A549 (cell line): ENCODE results near the gene SMIM44.

Experiments
- EP300 ChIP-seq, 2 experiments: fragments of >200 bp; sonication (Bioruptor Twin); formaldehyde crosslinking; IDR thresholded peaks; 2 replicates in 1 of 2; 3 replicates in 1 of 2; pipeline ENCODE4 v1.6.1; 2016 to 2017
- ESRRA ChIP-seq: fragments of 150-350 bp; IDR thresholded peaks from 2 replicates; pipeline ENCODE4 v1.6.1; 2014; ENCODE audit warnings: mild to moderate bottlenecking, low read length, borderline replicate concordance
- POLR2A ChIP-seq: IDR thresholded peaks from 2 replicates; pipeline ENCODE4 v1.6.1; 2012; ENCODE audit warnings: mild to moderate bottlenecking, low read length
- RAD21 ChIP-seq, 2 experiments: fragments of >200 bp in 1 of 2; sonication (Bioruptor Twin) in 1 of 2; formaldehyde crosslinking in 1 of 2; IDR thresholded peaks in 1 of 2; conservative IDR thresholded peaks in 1 of 2; 2 replicates in 1 of 2; 3 replicates in 1 of 2; pipeline ENCODE4 v1.6.1; 2012 to 2018; ENCODE audit warnings: inconsistent platforms in 1 of 2
- RNF2 ChIP-seq: fragments of 200-600 bp; sonication (generic); IDR thresholded peaks from 2 replicates; pipeline ENCODE4 v1.6.1; 2016; ENCODE audit warnings: low read depth, mild to moderate bottlenecking, antibody characterized with exemption, moderate library complexity, borderline replicate concordance
- SMC3 ChIP-seq: fragments of >200 bp; sonication (Bioruptor Twin); formaldehyde crosslinking; IDR thresholded peaks from 3 replicates; pipeline ENCODE4 v1.6.1; 2018; ENCODE audit warnings: inconsistent platforms
- ZNF302 ChIP-seq: fragments of 250-450 bp; sonication (Bioruptor Pico); IDR thresholded peaks from 2 replicates; pipeline ENCODE4 v1.9.0; 2021; ENCODE audit warnings: inconsistent platforms, mild to moderate bottlenecking, moderate library complexity
- TF ChIP-seq, protein P1 (sequence below): fragments of >200 bp; sonication (Bioruptor Twin); formaldehyde crosslinking; IDR thresholded peaks from 3 replicates; pipeline ENCODE4 v1.5.1; 2016
- TF ChIP-seq, protein P2 (sequence below): fragments of >200 bp; sonication (Bioruptor Twin); formaldehyde crosslinking; IDR thresholded peaks from 3 replicates; pipeline ENCODE4 v1.6.1; 2016

DNA sequence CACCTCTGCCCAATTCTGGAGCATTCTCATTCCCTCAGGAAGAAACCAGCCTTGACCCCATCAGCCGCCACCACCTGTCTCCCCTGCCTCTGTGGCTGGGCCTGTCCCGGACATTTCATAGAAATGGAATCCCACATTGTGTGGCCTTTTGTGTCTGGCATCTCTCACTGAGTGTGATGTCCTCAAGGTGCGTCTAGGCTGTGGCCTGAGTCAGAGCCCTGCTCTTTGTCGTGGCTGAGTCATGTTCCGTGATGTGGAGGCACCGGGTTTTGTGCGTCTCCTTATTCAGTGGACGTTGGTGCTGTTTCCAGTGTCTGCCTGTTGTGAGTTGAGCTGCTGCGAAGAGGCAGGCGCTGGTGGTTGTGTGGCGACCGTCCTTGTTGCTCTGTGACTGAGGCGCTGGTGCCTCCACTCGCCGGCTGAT is 26.3 kb upstream of the SMIM44 start:
- no peak for TF ChIP-seq RAD21 (conservative IDR thresholded peaks at IDR 0.05 in 1 of 2, IDR thresholded peaks at IDR 0.05 in 1 of 2)
- no peak for TF ChIP-seq EP300 (IDR thresholded peaks at IDR 0.05)
- TF ChIP-seq, protein P1, sequence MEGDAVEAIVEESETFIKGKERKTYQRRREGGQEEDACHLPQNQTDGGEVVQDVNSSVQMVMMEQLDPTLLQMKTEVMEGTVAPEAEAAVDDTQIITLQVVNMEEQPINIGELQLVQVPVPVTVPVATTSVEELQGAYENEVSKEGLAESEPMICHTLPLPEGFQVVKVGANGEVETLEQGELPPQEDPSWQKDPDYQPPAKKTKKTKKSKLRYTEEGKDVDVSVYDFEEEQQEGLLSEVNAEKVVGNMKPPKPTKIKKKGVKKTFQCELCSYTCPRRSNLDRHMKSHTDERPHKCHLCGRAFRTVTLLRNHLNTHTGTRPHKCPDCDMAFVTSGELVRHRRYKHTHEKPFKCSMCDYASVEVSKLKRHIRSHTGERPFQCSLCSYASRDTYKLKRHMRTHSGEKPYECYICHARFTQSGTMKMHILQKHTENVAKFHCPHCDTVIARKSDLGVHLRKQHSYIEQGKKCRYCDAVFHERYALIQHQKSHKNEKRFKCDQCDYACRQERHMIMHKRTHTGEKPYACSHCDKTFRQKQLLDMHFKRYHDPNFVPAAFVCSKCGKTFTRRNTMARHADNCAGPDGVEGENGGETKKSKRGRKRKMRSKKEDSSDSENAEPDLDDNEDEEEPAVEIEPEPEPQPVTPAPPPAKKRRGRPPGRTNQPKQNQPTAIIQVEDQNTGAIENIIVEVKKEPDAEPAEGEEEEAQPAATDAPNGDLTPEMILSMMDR, result no peak
- TF ChIP-seq, protein P2, sequence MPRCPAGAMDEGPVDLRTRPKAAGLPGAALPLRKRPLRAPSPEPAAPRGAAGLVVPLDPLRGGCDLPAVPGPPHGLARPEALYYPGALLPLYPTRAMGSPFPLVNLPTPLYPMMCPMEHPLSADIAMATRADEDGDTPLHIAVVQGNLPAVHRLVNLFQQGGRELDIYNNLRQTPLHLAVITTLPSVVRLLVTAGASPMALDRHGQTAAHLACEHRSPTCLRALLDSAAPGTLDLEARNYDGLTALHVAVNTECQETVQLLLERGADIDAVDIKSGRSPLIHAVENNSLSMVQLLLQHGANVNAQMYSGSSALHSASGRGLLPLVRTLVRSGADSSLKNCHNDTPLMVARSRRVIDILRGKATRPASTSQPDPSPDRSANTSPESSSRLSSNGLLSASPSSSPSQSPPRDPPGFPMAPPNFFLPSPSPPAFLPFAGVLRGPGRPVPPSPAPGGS, result no peak
- no peak for TF ChIP-seq RNF2
- TF ChIP-seq POLR2A, result no peak
- TF ChIP-seq ESRRA, result no peak
- TF ChIP-seq ZNF302, result no peak
- TF ChIP-seq SMC3, result no peak
